Effector memory CD8-positive, alpha-beta T cell (primary cell): ENCODE measurements around the gene IGLL1.
"Not testable (repeated sequence)": the region's sequence is repeated elsewhere in the genome, so short reads cannot be mapped to it uniquely, and the experiment has no call there.

Source experiments
- ATAC-seq: fragments of 150-1000 bp; cut with Tn5 transposase; replicated peaks from 2 replicates; pipeline ENCODE4 v1.10.0; 2021; ENCODE audit warnings: mild to moderate bottlenecking, moderate library complexity
- DNase-seq, 3 experiments: peaks; one replicate each; pipeline ENCODE4 v3.0.0; 2021
- H3K27ac Mint-ChIP-seq, 2 donors: one replicate each; pipeline ENCODE4 v1.8.0; 2022; ENCODE audit warnings: mild to moderate bottlenecking in 2 of 2, mixed read lengths in 2 of 2, moderate library complexity in 2 of 2
- H3K27me3 Mint-ChIP-seq, 2 donors: one replicate each; pipeline ENCODE4 v1.8.0; 2022; ENCODE audit warnings: mixed read lengths in 2 of 2
- H3K36me3 Mint-ChIP-seq: one replicate; pipeline ENCODE4 v1.8.0; 2022; ENCODE audit warnings: mild to moderate bottlenecking, moderate library complexity, mixed read lengths; ENCODE audit not compliant: insufficient read depth
- H3K4me1 Mint-ChIP-seq, 2 donors: one replicate each; pipeline ENCODE4 v1.8.0; 2022; ENCODE audit warnings: low read depth in 2 of 2, mixed read lengths in 2 of 2
- H3K4me3 Mint-ChIP-seq, 2 donors: one replicate each; pipeline ENCODE4 v1.8.0; 2022; ENCODE audit warnings: mild to moderate bottlenecking in 2 of 2, mixed read lengths in 2 of 2, moderate library complexity in 2 of 2
- H3K9me3 Mint-ChIP-seq, 2 donors: one replicate each; pipeline ENCODE4 v1.8.0; 2022; ENCODE audit warnings: mixed read lengths in 2 of 2

IGLL1 gene

GRCh38 chr22:23604939-23605712 lies 25.0 kb upstream of the IGLL1 start:
- Mint-ChIP-seq H3K27me3 (peaks cover 0 to 22% of the 10 kb centered on the region in 2 donors), H3K36me3 (no peaks in the 10 kb centered on the region), H3K27ac (no peak overlapping the region), H3K4me1 (no peaks in the 10 kb centered on the region), H3K4me3 (no peak overlapping the region), H3K9me3 (no peaks in the 10 kb centered on the region)
- ATAC-seq (no peak), DNase-seq (no peak)

DNA sequence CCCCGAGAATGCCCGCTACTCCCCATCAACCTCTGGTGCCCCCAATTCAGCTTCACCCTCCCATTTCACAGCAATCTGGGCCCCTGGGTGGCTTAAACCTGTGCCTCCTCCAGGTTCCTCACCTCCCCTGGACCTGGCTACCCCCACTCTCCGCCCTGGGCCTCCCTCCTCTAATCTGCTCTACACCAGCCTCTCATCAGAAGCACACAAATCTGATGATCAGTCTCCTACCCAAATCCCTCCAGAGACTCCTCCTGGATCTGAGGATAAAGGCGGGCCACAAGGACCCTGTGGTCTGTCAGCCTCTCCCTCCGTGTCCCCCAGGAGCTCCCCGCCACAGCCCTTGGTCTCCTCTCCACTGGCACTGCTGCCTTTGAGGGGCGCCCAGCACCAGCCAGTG lies 23.2 kb upstream of the IGLL1 start:
- Mint-ChIP-seq H3K4me3 (no peak overlapping the region), H3K36me3 (no peaks in the 10 kb centered on the region), H3K27me3 (peaks cover 0 to 22% of the 10 kb centered on the region in 2 donors), H3K9me3 (no peaks in the 10 kb centered on the region), H3K27ac (no peak overlapping the region), H3K4me1 (no peaks in the 10 kb centered on the region)
- DNase-seq: no peak
- no peak for ATAC-seq

DNA sequence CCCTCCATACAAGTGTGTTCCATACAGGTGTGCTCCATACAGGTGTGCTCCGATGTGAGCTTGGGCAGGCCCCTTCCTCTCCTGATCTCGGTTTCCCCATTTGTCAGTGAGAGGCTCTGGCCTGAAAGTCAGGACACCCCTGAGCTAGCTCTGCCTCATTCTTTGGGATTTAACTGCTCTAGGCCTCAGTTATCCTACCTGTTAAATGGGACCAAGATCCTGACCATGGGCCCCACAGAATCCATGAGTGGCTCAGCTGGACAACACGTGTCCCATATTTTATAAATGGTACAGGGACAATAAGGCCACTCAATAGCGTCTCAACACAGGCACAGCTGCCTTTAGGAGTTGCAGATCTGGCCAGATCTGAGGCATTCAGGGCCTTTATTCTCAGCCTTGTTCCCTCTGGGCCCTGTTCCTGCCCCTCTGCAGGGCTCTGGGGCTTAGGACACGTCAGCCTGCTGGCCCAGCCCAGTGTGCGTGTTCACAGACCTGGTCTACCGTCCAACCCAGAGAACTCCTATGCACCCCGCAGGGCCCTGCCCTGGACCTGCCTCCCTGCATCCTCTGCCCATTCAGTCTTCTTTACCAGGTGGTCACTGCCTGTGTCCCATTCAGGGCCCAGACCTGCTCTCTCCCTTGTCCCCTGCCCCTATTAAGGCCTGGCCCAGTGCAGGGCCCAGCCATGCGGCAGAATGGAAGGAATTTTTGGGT lies 18.9 kb upstream of the IGLL1 start:
- Mint-ChIP-seq H3K27ac (no peak overlapping the region), H3K4me1 (no peaks in the 10 kb centered on the region), H3K9me3 (no peaks in the 10 kb centered on the region), H3K27me3 (peaks cover 0 to 12% of the 10 kb centered on the region in 2 donors), H3K4me3 (no peak overlapping the region), H3K36me3 (no peaks in the 10 kb centered on the region)
- no peak for DNase-seq
- no peak for ATAC-seq

DNA sequence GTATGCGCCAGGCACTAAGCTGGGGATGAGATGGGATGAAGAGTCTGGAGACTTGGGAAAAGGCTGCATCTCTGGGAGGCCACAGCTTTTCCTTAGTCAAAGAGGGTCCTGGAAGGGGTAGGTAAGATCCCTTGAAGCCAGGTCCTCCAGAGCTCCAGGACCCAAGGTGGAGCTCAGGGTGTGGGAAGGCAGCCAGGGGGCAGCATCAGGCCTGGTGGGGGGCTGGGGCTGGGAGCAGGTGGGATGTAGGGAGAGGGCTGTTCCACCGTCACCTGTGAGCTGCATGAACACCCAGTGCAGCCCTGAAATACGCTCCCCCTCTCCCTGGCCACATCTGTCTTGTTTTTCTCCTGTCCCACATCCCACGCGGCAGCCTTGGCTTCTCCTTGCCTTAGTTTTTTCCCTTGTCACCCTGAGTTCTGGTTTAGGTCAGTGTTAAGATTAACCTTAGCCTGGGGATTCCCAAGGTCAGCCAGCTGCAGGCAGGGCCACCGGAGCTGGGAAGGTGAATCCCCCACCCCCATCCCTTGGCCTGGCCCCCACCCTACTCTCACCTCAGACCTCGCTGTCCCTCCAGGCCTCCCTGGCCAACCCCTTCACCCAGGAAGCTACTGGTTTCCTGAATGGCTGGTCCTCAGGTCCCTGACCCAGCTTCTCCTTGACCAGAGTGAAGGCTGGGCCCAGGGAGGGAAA lies 17.6 kb upstream of the IGLL1 start:
- not testable (repeated sequence) for H3K4me3 Mint-ChIP-seq, H3K4me1 Mint-ChIP-seq, DNase-seq, H3K9me3 Mint-ChIP-seq, H3K27me3 Mint-ChIP-seq, ATAC-seq, H3K27ac Mint-ChIP-seq, H3K36me3 Mint-ChIP-seq

DNA sequence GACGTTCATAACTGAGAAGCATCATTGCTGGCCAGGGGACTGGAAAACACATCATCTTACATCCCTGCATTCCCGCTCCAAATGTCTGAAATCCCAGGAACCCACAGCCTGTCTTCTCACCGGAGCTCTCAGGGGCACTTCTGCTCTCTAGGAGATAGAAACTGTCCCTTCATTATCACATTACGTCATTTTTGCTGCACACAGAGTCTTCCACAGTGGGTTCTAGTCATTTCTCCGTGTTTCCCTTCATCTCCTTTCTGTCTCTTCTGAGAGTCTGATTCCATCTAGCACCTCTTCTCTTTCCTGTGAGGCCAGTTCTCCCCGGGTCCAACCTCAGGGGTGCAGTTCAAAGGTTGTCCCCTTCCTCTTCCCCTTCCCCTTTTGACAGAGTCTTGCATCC lies 15.8 kb upstream of the IGLL1 start:
- not testable (repeated sequence) for H3K27ac Mint-ChIP-seq, H3K4me1 Mint-ChIP-seq, ATAC-seq, H3K36me3 Mint-ChIP-seq, DNase-seq, H3K4me3 Mint-ChIP-seq, H3K9me3 Mint-ChIP-seq
- peaks cover 0 to 16% of the 10 kb centered on the region in 2 donors for H3K27me3 Mint-ChIP-seq

DNA sequence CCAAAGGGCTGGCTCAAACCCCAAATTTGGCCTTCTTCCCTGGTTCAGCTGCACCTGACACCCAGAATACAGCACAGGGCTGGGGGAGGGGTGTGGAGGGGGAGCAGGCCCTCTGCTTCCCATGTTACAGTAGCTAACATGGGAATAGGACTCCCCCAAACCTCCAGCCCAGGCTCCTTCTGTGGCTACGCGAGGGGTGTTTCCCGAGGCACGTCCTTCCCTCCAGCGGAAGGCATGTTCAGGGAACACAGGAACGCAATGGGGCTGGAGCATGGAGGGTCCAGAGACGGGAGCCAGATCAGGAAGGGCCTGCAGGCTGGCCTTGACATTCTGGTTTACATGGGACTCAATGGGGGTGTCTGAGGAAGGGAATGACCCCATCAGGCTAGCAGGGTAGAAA lies 11.8 kb upstream of the IGLL1 start:
- Mint-ChIP-seq H3K9me3 (peaks cover 0 to 2% of the 10 kb centered on the region in 2 donors), H3K4me3 (no peak overlapping the region), H3K36me3 (peaks cover 3% of the 10 kb centered on the region), H3K27ac (no peak overlapping the region), H3K4me1 (peaks cover 0 to 5% of the 10 kb centered on the region in 2 donors), H3K27me3 (peaks cover 0 to 18% of the 10 kb centered on the region in 2 donors)
- DNase-seq (no peak), ATAC-seq (no peak)

- Mint-ChIP-seq H3K27me3 (peaks cover 0 to 18% of the 10 kb centered on the region in 2 donors), H3K27ac (no peak overlapping the region), H3K4me1 (peaks cover 0 to 5% of the 10 kb centered on the region in 2 donors), H3K9me3 (peaks cover 0 to 2% of the 10 kb centered on the region in 2 donors), H3K36me3 (peaks cover 3% of the 10 kb centered on the region), H3K4me3 (no peak overlapping the region)
- ATAC-seq (peak; percentile 45), DNase-seq (peak; percentile 42 to 46 (median 44))
These were observed 11.2 kb upstream of the IGLL1 start for GRCh38 chr22:23591201-23591791.

DNA sequence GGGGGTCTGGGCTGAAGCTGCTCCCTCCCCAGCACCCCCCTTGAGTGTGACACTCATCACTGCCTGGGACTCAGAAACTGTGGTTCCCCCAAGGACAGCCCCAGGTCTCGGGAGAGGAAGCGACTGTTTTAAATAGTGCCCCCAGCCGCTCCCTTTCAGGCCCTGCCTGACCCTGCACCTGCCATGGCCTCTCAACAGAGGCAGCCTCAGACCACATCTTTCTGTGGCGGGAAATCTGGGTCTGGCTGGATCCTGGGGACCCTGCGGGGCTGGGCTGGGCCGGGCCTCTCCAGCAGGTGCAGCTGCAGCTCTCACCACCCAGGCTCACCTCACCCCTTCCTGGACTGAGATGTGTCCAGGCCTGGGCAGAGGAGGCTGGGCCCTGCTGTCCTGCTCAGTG lies 3.7 kb upstream of the IGLL1 start:
- H3K4me1 Mint-ChIP-seq: no peaks in the 10 kb centered on the region
- ATAC-seq (no peak), DNase-seq (no peak)
- H3K27me3 Mint-ChIP-seq: peaks cover 24 to 58% of the 10 kb centered on the region in 2 donors
- H3K27ac Mint-ChIP-seq: no peak overlapping the region
- H3K36me3 Mint-ChIP-seq: no peaks in the 10 kb centered on the region
- no peaks in the 10 kb centered on the region for H3K9me3 Mint-ChIP-seq
- H3K4me3 Mint-ChIP-seq: no peak overlapping the region

- no peaks in the 10 kb centered on the region for H3K4me1 Mint-ChIP-seq
- no peak for ATAC-seq
- no peaks in the 10 kb centered on the region for H3K36me3 Mint-ChIP-seq
- no peak for DNase-seq
- H3K9me3 Mint-ChIP-seq: no peaks in the 10 kb centered on the region
- no peak overlapping the region for H3K4me3 Mint-ChIP-seq
- no peak overlapping the region for H3K27ac Mint-ChIP-seq
- H3K27me3 Mint-ChIP-seq: peaks cover 31 to 65% of the 10 kb centered on the region in 2 donors
These were observed 3.1 kb upstream of the IGLL1 start for GRCh38 chr22:23583153-23583552.

DNA sequence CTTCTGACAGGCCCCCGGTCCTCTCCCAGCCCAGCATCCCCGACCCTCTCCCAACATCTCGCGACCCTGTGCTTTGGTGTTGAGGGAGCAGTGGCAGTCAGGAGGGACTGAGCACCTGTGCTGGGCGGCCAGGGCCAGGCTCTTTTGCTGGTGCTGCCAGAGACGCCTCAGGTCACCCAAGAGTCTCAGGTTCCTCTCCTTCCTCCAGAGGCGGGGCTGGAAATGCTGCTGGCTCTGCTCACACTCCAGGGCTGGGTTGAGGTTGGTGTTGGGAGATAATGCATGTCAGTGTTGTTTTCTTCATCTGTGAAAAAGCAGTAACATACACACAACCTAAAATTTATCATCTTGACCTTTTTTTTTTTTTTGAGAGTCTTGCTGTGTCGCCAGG lies 1.2 kb upstream of the IGLL1 start:
- Mint-ChIP-seq H3K4me3 (no peak overlapping the region), H3K27me3 (peaks cover 44 to 82% of the 10 kb centered on the region in 2 donors), H3K4me1 (no peaks in the 10 kb centered on the region), H3K36me3 (no peaks in the 10 kb centered on the region), H3K9me3 (no peaks in the 10 kb centered on the region), H3K27ac (no peak overlapping the region)
- DNase-seq (no peak), ATAC-seq (no peak)

DNA sequence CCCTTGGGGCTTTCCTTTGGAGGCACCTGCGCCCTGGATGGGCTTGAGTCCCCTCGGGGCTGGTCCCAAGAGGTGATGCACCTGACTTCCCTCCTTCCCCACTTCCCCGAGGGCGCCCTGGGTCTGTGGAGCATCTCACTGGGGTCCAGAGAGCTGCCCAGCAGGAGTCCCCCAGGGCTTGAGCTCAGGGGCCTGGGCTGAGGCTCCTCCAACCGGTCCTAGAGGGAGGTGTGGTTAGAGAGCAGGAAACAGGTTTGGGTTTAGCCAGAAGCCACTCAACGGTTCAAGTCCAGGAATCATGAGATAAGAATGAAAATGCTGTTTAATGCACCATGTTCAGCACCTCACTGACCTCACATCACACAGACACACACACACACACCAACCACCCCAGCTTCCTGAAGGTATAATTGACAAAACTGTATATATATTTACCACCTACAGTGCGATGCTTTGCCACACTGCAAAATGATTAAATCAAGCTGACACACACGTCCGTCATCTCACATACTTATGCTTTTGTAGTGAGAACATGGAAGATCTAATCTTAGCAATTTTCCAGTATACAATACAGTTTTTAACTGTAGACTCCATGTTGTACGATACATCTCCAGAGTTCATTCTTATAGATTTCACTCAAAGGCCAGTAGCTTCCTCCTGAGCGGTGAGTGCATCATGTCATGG lies 628 bp upstream of the IGLL1 start:
- ATAC-seq (no peak), DNase-seq (no peak)
- H3K27me3 Mint-ChIP-seq: peaks cover 44 to 87% of the 10 kb centered on the region in 2 donors
- H3K4me3 Mint-ChIP-seq: no peak overlapping the region
- H3K9me3 Mint-ChIP-seq: no peaks in the 10 kb centered on the region
- no peaks in the 10 kb centered on the region for H3K36me3 Mint-ChIP-seq
- H3K4me1 Mint-ChIP-seq: no peaks in the 10 kb centered on the region
- H3K27ac Mint-ChIP-seq: no peak overlapping the region

DNA sequence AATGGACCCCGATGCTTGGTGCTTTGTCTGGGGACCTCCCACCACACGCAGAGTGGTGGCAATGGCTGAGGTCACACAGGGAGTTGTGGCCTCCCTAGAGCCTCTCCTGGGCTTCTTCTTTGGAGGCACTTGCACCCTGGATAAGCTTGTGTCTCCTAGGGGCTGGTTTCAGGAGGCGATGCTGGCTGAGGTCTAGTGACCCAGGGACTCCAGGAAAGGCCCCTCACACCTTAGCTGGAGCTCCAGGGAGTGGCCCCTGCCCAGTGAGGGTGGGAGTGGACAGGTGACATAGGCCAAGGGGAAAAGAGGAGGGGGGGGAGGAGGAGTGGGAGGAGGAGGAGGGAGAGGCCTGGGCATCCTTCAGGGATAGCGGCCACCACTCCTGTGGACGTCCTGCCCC lies 810 bp downstream of the IGLL1 start:
- Mint-ChIP-seq H3K4me3 (no peak overlapping the region), H3K4me1 (no peaks in the 10 kb centered on the region), H3K9me3 (no peaks in the 10 kb centered on the region), H3K36me3 (no peaks in the 10 kb centered on the region), H3K27me3 (peaks cover 45 to 97% of the 10 kb centered on the region in 2 donors), H3K27ac (no peak overlapping the region)
- ATAC-seq (no peak), DNase-seq (no peak)

DNA sequence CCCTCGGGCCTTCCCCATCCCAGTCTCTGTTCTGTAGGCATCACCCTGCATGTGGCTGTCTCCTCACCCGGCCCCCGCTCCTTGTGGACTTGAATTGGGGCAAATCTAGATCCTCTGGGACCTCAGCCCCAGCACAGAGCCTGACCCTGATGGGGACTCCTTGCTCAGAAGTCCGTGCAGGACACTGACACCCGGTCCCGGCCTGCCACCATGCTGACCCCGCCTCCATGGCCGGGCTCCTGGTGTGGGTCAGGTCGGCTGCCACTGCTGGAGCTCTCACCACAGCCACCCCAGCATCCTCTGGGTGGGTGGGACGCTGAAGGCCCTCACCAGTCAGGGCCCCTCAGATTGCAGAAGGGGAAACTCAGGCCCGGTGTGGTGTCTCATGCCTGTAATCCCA lies 1.8 kb downstream of the IGLL1 start:
- Mint-ChIP-seq H3K36me3 (no peaks in the 10 kb centered on the region), H3K27ac (no peak overlapping the region), H3K4me3 (no peak overlapping the region), H3K9me3 (no peaks in the 10 kb centered on the region), H3K4me1 (no peaks in the 10 kb centered on the region), H3K27me3 (peaks cover 43 to 96% of the 10 kb centered on the region in 2 donors)
- no peak for ATAC-seq
- DNase-seq: no peak
